GM12878 (cell line): ENCODE data around the gene TIPRL.

ENCODE experiments used
- CBX5 ChIP-seq: sonication (generic); IDR thresholded peaks from 2 replicates; pipeline ENCODE4 v1.6.1; 2016; ENCODE audit warnings: low read depth, moderate library complexity, mild to moderate bottlenecking, inconsistent platforms
- CTCF ChIP-seq, 3 experiments: IDR thresholded peaks in 2 of 3; conservative IDR thresholded peaks in 1 of 3; 2 replicates each; pipeline ENCODE4 v1.5.1; 2011; ENCODE audit warnings: low read depth in 3 of 3, low read length in 3 of 3, mild to moderate bottlenecking in 3 of 3, control low read depth in 2 of 3, moderate library complexity in 2 of 3, inconsistent platforms in 1 of 3, mixed read lengths in 1 of 3; ENCODE audit not compliant: control insufficient read depth in 2 of 3, insufficient read depth in 1 of 3; ENCODE audit errors: extremely low read depth in 1 of 3
- JUND ChIP-seq: IDR thresholded peaks from 2 replicates; pipeline ENCODE4 v1.6.1; 2012; ENCODE audit warnings: low read depth, mild to moderate bottlenecking, low read length, improper control_type of control experiment, moderate library complexity
- MEF2A ChIP-seq: IDR thresholded peaks from 2 replicates; pipeline ENCODE4 v1.6.1; 2011; ENCODE audit warnings: low read depth, mild to moderate bottlenecking, low read length, moderate library complexity; ENCODE audit not compliant: insufficient read depth
- POLR2A ChIP-seq: IDR thresholded peaks from 2 replicates; pipeline ENCODE4 v1.6.1; 2011; ENCODE audit warnings: low read depth, mild to moderate bottlenecking, low read length
- SREBF2 ChIP-seq: IDR thresholded peaks from 2 replicates; pipeline ENCODE4 v1.6.1; 2012; ENCODE audit warnings: mild to moderate bottlenecking, low read length

GRCh38 chr1:168235548-168235885 lies 56.8 kb downstream of the TIPRL start:
- TF ChIP-seq SREBF2 (no peak), MEF2A (no peak), JUND (no peak), CTCF (IDR thresholded peaks at IDR 0.05 in 2 of 3, conservative IDR thresholded peaks at IDR 0.05 in 1 of 3; ENCODE audit: control insufficient read depth in 2 of 3, extremely low read depth in 1 of 3, insufficient read depth in 1 of 3, low read depth in 3 of 3, low read length in 3 of 3) (no peak), CBX5 (no peak), POLR2A (no peak)
